Neuronal stem cell (in vitro differentiated cells): ENCODE measurements around the gene HSPA4. TPM values are rescaled to one million over a fixed set of nuclear protein-coding genes. Genes with fewer than 3 reads are reported as not detected.

Experiments
- DNase-seq: peaks from one replicate; pipeline ENCODE4 v3.0.0-alpha.2; 2013; ENCODE audit warnings: low spot score
- H2AFZ ChIP-seq: one replicate; pipeline ENCODE4 v1.6.1; 2013; ENCODE audit warnings: mild to moderate bottlenecking, low read length, inconsistent platforms
- H2AK5ac ChIP-seq: 2 replicates; pipeline ENCODE4 v1.6.1; 2013; ENCODE audit warnings: low read depth, mild to moderate bottlenecking, inconsistent platforms, low read length, moderate library complexity, mixed read lengths
- H2BK120ac ChIP-seq: 2 replicates; pipeline ENCODE4 v1.6.1; 2013; ENCODE audit warnings: low read depth, mild to moderate bottlenecking, inconsistent platforms, low read length, moderate library complexity, mixed read lengths
- H2BK12ac ChIP-seq: one replicate; pipeline ENCODE4 v1.6.1; 2013; ENCODE audit warnings: low read length, inconsistent platforms
- H2BK15ac ChIP-seq: 2 replicates; pipeline ENCODE4 v1.6.1; 2013; ENCODE audit warnings: mild to moderate bottlenecking, low read length, inconsistent platforms, mixed read lengths
- H2BK5ac ChIP-seq: one replicate; pipeline ENCODE4 v1.6.1; 2013; ENCODE audit warnings: inconsistent platforms, mild to moderate bottlenecking, low read length, moderate library complexity
- H3K14ac ChIP-seq: one replicate; pipeline ENCODE4 v1.6.1; 2013; ENCODE audit warnings: low read length, inconsistent platforms
- H3K18ac ChIP-seq: 2 replicates; pipeline ENCODE4 v1.6.1; 2013; ENCODE audit warnings: low read length, inconsistent platforms
- H3K23ac ChIP-seq: 2 replicates; pipeline ENCODE4 v1.6.1; 2013; ENCODE audit warnings: low read depth, mild to moderate bottlenecking, mixed read lengths, low read length, inconsistent platforms; ENCODE audit not compliant: poor library complexity
- H3K27ac ChIP-seq: replicated peaks from 3 replicates; pipeline ENCODE4 v1.5.1; 2013; ENCODE audit warnings: low read length, inconsistent platforms
- H3K27me3 ChIP-seq, 3 experiments: 2 replicates each; pipeline ENCODE4 v1.6.1; 2013; ENCODE audit warnings: low read length in 3 of 3, mild to moderate bottlenecking in 2 of 3, inconsistent platforms in 1 of 3, low read depth in 1 of 3, mixed read lengths in 1 of 3, moderate library complexity in 1 of 3; ENCODE audit not compliant: control insufficient read depth in 3 of 3, insufficient read depth in 3 of 3
- H3K36me3 ChIP-seq, 2 donors: replicated peaks in 1 of 2; 2 replicates each; pipeline ENCODE4 v1.6.1; 2013; ENCODE audit warnings: low read length in 2 of 2; ENCODE audit not compliant: control insufficient read depth in 2 of 2, insufficient read depth in 2 of 2
- H3K4ac ChIP-seq: 2 replicates; pipeline ENCODE4 v1.6.1; 2013; ENCODE audit warnings: inconsistent platforms, mild to moderate bottlenecking, low read length, moderate library complexity
- H3K4me1 ChIP-seq, 2 donors: 1 replicate in 1 of 2; 2 replicates in 1 of 2; pipeline ENCODE4 v1.6.1; 2013; ENCODE audit warnings: low read length in 2 of 2, low read depth in 1 of 2; ENCODE audit not compliant: control insufficient read depth in 2 of 2, insufficient read depth in 1 of 2
- H3K4me2 ChIP-seq: one replicate; pipeline ENCODE4 v1.6.1; 2013; ENCODE audit warnings: mild to moderate bottlenecking, low read length, inconsistent platforms; ENCODE audit not compliant: insufficient read depth, poor library complexity, severe bottlenecking
- H3K4me3 ChIP-seq, 2 donors: 2 replicates each; pipeline ENCODE4 v1.5.1; 2013; ENCODE audit warnings: low read length in 2 of 2, mild to moderate bottlenecking in 2 of 2, inconsistent platforms in 1 of 2, moderate library complexity in 1 of 2
- H3K79me1 ChIP-seq: one replicate; pipeline ENCODE4 v1.6.1; 2013; ENCODE audit warnings: low read depth, mild to moderate bottlenecking, inconsistent platforms, low read length, moderate library complexity
- H3K9ac ChIP-seq: one replicate; pipeline ENCODE4 v1.6.1; 2013; ENCODE audit warnings: mild to moderate bottlenecking, low read depth, low read length, inconsistent platforms; ENCODE audit not compliant: poor library complexity
- H3K9me3 ChIP-seq, 2 donors: replicated peaks in 1 of 2; 2 replicates each; pipeline versions ENCODE3 to v1.6.1; 2013; ENCODE audit warnings: low read length in 2 of 2, mild to moderate bottlenecking in 2 of 2, inconsistent platforms in 1 of 2, low read depth in 1 of 2, mixed read lengths in 1 of 2, moderate library complexity in 1 of 2; ENCODE audit not compliant: control insufficient read depth in 2 of 2, insufficient read depth in 1 of 2
- H4K8ac ChIP-seq: one replicate; pipeline ENCODE4 v1.6.1; 2013; ENCODE audit warnings: low read depth, mild to moderate bottlenecking, inconsistent platforms, low read length, moderate library complexity
- H4K91ac ChIP-seq: one replicate; pipeline ENCODE4 v1.6.1; 2013; ENCODE audit warnings: low read length, low read depth, mild to moderate bottlenecking, inconsistent platforms; ENCODE audit not compliant: poor library complexity
- WGBS, 2 donors: extraction: QIAGEN DNeasy Blood & Tissue Kit; methylation state at CpG; one replicate each; pipeline ENCODE4 v1.1.7; 2013; ENCODE audit warnings: missing lambda C conversion rate in 2 of 2, mixed read lengths in 1 of 2; ENCODE audit not compliant: insufficient read length in 2 of 2, insufficient replicate concordance in 1 of 2; ENCODE audit errors: extremely low coverage in 2 of 2; 5-methylcytosine and 5-hydroxymethylcytosine counted together
- small RNA-seq: library from polyadenylated mRNA; stranded (forward); fragments of <200 nt; extraction: miRNeasy Mini kit (QIAGEN cat#:217004); gene quantifications from one replicate; pipeline ENCODE3, GENCODE V24; 2013; ENCODE audit not compliant: insufficient read depth

HSPA4 gene

DNA sequence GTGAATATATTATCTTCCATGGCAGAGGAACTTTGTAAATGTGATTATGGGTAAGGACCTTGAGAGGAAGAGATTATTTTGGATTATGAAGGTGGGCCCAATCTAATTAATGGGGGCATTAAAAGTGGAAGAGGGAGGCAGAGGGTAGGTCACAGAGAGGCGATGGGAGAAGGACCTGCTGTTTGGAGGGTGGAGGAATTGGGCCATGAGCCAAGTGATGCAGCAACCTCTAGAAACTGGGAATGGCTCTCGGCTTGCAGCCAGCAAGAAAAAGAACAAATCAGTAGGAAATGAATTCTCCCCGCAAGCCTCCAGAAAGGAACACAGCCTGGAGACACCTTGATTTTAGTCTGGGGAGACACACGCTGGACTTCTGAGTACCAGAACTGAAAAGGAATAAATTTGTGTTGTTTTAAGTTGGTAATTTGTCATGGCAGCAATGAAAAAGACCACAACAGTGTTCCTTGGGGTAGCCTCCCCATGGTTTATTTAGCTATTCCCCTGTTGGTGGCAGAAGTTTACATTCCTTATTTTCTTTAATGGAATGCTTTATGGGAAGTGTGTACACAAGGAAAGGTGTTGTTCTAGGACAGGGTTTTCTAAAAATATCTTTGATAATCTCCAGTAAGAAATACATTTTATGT, 103.6 kb downstream of the HSPA4 start:
- H4K8ac ChIP-seq = no peak overlapping the region
- no peak overlapping the region for H4K91ac ChIP-seq
- H3K4me1 ChIP-seq = no peaks in the 10 kb centered on the region
- H3K4me3 ChIP-seq = no peak overlapping the region
- no peaks in the 10 kb centered on the region for H3K36me3 ChIP-seq
- no peaks in the 10 kb centered on the region for H3K79me1 ChIP-seq
- H3K4ac ChIP-seq = no peak overlapping the region
- H2BK12ac ChIP-seq = no peak overlapping the region
- no peak overlapping the region for H2BK120ac ChIP-seq
- H3K4me2 ChIP-seq = no peak overlapping the region
- no peak overlapping the region for H3K27ac ChIP-seq
- H3K27me3 ChIP-seq = no peaks in the 10 kb centered on the region
- H2AK5ac ChIP-seq = no peak overlapping the region
- H2BK15ac ChIP-seq = no peak overlapping the region
- DNase-seq = no peak
- H2BK5ac ChIP-seq = no peak overlapping the region
- H2AFZ ChIP-seq = no peak overlapping the region
- H3K9me3 ChIP-seq = no peaks in the 10 kb centered on the region
- no peak overlapping the region for H3K23ac ChIP-seq
- H3K9ac ChIP-seq = no peak overlapping the region
- H3K18ac ChIP-seq = no peak overlapping the region
- no CpG with 5 or more reads among the region's 4 CpGs for WGBS, 2 donors
- no peak overlapping the region for H3K14ac ChIP-seq

Small RNA genes lying within 50 kb of the gene (small RNA-seq; reads per million reads assigned to genes)
- not detected for gene AC113410.1
- gene AC113410.3 = not detected
